HG02678 (cell line): ENCODE measurements around the gene SHB.

ENCODE experiments used
- ATAC-seq: cut with Tn5 transposase; IDR thresholded peaks from one replicate; pipeline ENCODE4 v1.9.1; 2021; ENCODE audit warnings: mild to moderate bottlenecking, moderate library complexity; ENCODE audit not compliant: unreplicated experiment

Gene SHB

DNA sequence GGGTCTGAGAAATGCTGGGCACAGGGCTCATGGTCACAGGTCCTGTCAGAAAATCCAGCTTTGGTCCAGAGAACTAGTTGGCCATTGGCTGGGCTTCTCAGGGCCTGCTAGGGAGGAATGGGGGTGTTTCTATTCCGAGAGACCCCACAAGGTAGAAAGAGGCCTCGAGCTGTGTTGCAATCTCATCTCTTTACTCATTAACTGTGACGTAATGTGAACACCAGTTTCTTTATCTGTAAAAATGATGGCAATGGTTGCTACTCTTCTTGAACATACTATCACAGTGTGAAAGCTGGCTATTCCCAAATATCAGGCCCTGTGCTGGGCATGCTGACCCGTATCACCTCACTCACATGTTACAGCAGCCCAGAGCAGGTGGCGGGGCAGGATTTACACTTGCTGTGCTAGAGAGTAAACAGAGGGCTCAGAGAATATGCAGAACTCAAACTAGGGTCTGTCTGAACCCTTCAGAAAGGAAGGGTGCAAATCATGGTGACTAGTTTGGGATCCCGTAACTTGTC, 129.4 kb downstream of the SHB start:
- no peak for ATAC-seq

DNA sequence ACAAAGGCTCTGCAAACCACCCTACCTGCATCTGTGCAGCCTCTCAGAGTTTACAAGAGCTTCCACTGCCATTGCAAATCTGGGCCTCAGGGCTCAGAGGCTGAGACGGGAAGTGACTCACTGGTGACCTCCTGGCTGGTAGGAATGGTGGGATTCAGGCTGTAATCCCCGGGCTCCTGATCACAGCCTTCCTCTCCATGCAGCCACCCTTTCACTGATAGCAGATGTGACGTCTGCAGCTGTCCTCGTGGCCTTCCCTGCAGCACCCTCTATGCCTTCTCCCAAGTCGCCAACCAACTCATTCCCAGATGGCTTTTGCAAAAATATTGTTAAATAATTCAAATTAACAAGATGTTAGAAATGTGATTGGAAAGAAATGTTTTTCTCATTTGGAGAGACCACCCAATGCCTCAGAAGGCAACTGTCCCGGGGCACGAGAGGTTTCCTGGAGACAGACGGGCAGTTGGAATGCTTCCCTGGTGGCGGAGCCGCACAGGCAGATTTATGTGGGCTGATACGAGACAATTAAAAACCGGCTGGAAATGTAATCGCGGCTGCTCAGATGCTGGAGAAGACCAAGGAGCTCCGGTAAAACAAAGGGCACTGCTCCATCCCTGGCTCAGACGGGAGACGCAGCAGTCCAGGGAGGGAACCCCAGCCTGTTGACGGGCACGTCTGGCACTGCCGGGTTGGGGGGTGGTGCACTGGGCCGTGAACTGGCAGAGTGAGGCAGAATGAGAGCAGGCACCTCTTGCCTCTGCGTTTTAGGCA, 130.7 kb downstream of the SHB start:
- no peak for ATAC-seq

DNA sequence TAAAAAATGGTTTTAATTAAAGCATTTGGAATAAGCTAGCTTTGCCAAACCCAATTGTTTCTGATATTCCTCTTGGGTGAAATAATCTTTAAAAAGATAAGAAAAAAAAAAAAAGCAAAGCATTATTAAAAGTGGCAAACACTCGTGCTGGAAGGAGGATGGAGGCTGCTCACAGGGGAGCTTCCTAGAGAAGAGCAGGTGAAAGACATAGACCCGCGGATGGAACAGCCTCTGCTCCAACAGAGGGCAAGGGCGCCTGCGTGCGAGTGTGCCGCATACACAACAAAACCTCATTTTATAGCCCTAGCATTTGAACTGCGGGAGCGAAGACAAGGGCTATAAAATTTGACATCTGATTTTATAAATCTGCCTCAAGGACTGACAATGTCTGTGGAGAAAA, 131.7 kb downstream of the SHB start:
- ATAC-seq: no peak

DNA sequence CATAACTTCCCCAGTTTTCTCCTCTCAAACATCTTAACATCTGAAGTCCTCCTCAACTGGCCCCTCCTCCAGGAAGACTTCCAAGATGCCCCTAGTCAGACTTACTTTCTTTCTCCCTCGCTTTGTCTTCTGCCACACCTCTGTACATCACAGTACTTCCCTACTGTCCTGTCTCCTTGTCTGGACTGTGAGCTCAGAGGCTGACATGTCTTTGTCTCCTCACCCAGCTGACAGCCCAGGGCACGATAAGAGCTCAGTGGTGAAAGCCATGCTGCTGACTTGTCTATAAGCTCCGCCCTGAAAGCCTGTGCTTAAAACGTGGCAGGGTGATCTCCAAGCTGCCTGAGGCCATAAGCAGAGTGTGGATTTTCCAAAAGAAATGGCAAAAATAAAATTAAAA, 132.1 kb downstream of the SHB start:
- no peak for ATAC-seq

DNA sequence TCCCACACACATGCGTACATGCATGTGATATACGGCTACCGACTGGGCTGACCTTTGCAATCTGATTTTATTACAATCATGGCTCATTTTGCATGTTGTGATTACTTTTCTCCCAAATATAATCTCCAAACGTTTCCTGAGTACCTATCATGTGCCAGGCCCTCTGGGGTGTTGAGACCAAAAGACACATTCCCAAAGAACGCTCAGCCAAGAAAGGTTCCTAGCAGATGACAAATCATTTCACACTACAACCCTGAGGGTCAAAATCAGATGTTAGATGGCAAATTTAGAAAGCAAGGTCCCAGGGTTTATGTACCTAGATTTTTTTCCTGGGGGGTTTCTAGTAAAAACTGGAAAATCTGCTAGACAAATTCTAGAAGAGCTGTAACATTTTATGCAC, 132.7 kb downstream of the SHB start:
- ATAC-seq: no peak

DNA sequence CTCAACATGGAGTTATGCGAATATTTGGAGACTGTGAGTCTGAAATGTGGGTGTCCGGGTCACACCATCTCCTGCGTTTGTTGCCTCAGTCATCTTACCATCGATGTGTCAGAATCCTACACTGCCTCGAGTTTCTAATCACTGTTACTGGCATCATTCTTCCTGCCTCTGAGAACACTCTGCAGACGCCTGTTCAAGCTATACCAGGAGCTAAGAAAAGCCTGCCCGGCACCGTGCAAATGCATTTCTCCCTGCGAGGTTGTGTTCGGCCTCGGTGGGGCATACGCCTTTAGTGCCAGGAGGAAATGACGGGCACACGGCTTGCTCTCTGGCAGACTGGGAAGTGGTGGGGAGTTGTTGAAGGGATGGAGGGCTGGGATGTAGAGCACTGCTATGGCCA, 133.9 kb downstream of the SHB start:
- no peak for ATAC-seq

DNA sequence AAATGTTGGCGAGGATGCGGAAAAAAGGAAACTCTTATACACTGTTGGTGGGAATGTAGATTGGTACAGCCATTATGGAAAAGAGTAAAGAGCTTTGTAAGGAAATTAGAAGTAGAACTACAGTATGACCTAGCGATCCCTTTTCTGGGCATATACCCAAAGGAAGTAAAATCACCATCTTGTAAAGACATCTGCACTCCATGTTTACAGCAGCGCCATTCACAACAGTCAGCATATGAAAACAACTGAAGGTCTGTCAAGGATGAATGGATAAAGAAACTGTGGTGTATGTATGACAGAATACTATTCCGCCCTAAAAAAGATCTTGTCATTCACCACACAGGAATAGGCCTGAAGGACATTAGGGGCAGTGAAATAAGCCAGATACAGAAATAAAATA, 137.4 kb downstream of the SHB start:
- no peak for ATAC-seq

DNA sequence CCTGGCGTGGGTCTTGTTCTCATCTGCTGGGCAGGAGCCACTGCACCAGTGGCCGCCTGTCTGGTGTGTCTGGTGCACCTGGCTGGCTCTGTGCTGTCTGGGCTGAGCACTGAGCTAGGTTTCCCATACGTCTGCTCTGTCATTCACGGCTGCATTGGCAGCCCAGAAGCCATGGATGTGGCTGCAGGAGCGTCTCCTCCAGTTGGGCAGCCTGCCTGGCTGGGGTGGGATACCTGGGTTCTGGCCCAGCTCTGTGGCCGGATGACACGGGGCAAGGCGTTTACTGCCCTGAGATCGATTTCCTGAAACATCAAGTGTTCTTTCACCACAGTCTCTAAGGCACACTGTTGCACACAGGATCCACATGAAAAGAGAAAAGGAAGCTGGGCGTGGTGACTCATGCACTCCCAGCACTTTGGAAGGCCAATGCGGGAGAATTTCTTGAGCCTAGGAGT, 139.6 kb downstream of the SHB start:
- ATAC-seq: no peak

DNA sequence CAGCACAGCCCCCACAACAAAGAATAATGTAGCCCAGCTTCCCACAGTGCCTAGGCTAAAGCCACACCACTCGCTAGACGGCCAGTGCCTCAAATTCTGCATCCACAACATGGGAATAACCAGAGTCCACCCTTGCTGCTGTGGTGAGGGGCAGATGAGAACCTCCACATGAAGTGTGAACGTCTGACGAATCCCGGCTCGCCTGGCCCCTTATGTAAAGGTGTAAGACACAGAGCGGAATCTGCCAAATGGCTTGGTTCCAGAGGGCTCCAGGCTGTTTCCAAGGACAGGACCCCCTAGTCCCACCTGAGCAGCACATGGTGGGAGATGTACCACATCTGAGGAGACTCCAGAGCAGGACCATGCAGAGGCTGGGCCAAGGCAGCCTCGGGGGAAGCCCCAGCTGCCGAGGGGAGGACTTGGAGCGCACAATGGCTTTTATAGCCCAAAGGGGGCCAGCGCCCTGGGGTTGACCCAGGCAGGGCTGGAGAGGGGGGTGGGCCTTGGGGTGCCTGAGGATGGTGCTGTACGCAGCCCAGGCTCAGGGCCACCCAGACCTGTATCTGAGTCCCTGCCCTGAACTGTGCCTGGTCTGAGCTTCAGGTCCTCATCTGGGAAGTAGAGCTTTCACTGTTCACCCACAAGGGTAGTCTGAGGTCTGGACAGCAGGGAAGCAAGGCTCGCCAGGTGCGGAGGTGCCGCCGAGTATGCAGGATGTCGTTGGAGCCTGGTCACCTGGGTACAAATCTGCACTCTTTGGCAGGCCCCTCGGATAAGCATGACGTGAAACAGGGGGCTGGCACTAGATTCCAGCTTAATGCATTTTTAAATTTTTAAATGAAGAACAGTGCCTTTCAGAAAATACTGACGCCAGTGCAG, 140.2 kb downstream of the SHB start:
- no peak for ATAC-seq

DNA sequence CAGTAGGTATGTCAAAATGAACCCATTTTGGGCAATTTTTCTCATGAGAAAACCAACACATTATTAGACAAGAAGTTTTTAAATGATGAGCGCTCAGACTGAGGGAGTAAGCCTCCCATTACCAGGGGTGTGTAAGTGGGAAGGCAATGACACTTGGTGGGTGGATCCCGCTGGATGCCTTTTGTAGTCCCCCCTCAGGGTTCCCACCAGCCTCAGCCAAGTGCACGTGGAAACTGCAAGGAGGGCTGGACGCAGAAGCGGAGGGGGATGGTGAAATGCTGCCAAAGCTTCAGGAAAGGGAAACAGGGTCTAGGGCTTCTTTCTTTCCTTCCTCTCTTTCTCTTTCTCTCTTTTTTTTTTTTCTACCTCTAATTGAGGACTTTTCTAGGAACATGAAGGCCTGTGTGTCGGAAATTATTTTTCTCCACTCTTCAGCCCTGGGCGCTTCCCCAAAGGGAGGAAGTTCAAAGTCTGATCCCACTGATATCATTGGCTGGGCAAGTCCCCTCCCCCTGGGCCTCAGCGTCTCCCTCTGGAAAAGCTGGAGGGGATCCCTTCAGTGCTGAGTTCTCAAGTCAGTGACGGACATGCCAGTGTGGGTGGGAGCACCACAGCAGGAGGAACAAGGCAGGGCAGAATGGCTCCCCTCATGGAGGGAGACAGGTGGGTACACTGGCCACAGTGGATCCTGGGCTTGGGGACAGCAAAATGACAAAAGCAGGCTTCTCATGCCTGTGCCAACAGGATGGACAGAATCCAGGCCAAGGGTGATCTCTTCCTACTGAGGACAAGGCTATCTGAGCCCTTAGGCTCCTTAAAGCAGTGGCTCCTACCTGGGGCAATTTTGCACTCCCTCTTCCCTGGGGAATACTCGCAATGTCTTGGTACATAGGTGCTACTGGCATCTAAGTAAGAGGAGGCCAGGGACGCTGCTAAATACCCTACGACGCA, 141.2 kb downstream of the SHB start:
- no peak for ATAC-seq

DNA sequence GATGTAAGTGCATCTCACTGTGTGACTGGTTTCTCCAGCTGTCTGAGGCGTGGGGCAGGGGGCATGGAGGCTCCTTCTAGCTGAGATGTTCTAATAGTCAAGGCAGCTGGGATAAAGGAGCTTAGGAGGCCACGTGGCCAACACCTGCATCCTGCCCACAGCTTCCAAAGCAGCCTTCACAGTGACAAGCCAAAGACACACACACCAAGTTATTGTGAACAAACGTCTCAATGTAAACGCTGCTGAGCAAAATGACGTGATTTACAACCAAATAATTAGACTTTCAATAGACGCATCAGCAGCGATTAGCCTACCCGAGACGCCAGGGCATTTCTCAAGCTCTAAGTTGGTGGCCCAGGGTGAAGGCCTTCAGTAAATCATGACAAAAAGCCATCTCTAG, 141.9 kb downstream of the SHB start:
- no peak for ATAC-seq

DNA sequence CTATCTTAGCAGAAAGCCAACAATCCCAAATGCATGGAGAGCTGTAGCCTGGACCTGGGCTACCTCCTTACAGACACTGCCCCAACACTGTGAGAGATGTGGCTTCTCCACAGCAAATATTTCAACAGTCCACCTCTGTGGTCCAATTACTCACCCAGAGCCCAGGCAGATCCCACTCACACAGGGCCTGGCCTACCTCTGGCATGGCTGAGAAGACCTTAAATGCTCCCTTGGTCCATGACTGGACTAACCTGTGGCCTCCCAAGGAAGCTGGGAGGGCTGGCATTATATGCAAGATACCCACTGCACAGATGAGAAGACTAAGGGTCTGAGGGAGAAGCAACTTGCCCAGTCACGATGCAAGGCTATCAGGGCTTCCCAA, 142.3 kb downstream of the SHB start:
- ATAC-seq: no peak

DNA sequence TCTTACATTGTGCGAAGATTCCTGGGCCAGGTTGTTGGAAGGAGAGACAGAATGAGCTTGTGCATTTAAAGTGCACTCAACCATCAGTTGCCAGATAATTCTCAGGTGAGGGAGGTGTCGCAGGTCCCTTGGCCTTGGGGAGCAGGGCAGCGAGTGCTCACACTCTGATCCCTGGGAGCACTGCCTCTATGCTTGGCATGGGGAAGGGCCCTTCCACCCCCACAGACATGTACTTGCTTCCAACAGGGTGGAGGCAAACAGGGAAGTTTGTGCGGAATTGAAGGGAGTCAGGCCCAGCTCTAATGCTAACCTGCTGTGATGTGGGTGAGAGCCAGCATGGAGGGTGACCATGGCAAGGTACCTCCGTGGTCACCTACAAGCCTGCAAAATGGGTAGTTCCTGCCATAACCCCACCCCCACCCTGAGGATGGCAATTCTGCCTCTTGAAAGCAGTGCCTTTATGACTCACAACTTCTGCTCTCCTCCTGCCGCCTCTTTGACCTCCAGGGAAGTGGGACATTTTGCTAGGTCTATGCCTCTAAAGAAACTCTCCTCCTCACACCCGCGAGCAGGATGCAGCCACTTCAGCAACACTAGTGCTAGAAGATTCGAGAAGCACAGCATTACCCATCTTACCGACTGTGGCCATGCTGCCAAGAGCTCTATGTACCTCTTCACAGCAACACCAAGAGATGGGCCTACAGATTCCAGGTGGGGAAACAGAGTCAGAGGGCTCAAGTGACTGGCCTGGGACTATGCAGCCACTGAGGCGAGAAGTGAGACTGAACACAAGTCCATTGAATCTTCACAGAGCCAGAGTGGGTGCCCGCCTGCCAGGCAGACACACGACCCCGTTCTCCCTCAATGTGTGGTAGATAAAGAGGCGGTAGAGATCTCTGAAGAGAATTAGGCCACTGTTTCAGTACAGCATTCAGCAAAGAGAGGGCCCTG, 143.0 kb downstream of the SHB start:
- ATAC-seq: no peak

DNA sequence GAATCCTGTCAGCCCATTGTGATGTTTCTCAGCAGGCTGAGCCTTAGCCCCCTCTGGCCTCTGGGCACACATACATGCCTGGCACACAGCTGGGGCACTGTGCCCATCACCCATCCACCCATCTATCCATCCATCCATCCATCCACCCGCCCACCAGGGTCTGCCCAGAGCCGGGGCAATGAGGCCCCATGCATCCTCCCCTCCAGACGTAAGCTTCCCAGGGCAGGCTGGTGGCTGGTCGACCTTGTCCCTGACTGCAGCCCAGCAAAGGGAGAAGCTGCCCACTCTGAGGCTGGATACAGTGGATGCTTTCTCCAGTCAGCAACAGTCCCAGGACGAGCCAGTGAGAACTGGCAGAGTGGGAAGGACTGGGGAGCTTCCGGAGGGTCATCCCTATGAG, 144.0 kb downstream of the SHB start:
- ATAC-seq: no peak

DNA sequence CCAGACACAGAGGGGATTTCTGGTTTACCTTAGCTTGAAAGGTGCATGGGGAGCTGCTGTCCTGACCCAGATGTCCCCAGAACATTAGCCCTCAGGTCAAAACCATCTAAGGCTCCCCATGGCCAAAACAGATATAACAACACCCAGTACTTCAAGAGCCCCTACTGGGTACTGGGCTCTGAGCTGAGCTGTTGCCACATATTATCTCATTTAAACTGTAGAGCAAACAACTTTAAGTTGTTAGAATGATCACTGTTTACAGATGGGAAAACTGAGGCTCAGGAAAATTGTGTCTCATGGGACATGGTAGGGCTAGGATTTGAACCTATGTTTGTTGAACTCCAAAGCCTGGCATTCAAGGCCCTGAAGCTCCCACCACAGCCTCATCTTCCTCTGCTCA, 144.5 kb downstream of the SHB start:
- no peak for ATAC-seq

DNA sequence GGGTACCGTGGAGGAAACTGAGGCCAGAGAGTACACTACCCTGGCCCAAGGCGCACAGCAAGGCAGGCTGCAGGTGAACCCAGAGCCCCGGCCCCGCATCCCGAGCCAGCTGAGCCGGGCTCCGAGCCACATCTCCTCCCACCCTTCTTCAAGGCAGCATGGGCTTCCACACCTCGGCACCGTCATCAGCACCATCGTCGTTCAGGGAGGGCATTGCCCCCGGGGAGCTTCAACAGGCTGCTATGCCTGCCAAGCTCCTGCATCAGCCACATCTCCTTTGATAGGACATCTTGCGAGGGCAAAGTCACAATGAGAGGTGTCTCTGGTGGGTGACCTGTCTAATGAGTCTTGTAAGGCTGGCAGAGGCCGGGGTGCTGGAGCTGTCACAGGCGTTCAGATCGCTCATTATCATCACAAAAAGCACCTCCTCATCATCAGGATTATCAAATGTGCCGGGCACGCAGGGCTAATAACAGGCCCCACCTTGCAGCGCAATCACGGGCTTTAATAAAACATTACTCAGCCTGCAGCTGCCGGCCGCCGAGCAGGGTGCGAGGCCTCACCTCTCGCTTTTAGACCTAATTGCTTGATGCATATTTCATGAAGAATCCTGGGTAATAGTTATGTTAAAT, 145.1 kb downstream of the SHB start:
- no peak for ATAC-seq

DNA sequence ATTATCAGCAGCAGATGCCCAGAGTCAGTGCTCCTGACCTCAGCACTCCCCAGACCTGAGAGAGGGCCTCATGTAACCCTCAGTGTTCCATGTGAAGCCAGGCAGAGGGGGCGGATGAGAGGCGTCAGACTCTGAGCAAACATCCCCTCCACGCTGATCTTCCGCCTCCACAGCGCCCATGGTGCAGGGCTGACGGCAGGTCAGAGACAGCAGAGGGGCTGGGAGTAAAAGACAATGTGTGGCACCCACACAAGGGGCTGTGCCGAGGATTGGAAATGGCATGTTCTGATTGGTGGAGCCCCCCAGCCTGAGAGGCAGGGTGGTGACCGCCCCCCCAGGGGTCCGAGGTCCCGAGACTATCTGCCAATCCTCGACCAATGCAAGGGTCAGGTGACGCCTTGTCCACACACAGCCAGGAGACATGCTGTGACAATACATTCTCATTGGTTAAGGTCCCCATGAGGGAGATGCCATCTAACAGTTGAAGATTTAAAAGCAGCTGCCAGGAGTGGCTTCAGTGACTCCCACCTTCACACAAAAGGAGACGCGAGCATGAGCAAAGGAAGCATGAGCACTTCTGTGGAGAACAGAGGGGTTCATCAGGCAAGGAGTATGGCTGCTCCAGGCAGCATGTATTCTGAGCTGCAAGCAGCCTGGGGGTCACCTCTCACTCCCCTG, 145.8 kb downstream of the SHB start:
- no peak for ATAC-seq

DNA sequence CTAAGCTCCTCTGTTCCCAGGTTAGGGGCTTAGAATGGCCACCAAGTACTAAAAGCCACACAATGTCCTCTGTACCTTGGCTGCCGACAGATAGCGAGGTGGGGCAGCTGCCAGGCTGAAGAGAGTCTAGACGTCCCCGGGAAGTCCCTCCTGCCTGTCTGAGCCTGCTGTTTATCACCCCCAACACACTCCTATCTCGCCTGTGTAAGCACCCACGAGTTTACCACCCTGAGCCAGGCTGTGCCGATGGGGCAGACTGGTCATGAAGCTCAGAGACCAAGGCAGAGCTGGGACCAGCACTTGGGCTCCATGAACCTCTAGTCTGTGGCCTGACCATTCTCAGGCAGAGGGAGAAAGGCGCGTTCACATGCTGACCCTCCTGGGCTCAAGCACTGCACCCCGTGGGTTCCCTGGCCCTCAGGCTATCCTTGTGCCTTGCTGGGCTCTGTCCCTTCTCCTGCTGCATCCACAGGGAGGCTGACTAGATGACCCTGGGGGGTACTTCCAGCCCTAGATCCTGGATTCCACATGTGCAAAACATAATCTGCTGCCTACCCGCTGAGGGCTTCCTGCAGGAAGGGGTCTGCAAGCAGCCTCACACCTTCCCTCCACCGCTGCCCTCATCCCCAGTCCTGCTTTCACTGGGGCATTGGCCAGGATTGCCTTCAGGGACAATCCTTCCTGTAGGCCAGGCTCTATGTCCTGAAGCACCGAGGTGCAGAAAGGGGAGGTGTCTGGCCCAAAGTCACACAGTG, 146.5 kb downstream of the SHB start:
- no peak for ATAC-seq
